GM18505 (cell line): Measurements from ENCODE around the gene C13orf42.

Experiments
- ATAC-seq: cut with Tn5 transposase; IDR thresholded peaks from one replicate; pipeline ENCODE4 v1.9.1; 2021; ENCODE audit not compliant: unreplicated experiment
- POLR2A ChIP-seq: IDR thresholded peaks from 4 replicates; pipeline ENCODE4 v1.6.1; 2011; ENCODE audit warnings: borderline replicate concordance; ENCODE audit not compliant: insufficient read depth, insufficient read length; ENCODE audit errors: extremely low read depth

C13orf42 gene

GRCh38 chr13:51064753-51065152 lies 46.3 kb downstream of the C13orf42 start:
- no peak for ATAC-seq
- no peak for TF ChIP-seq POLR2A

- no peak for ATAC-seq
- no peak for TF ChIP-seq POLR2A
Measured at GRCh38 chr13:51063909-51064308, 47.2 kb downstream of the C13orf42 start.

GRCh38 chr13:51058461-51059167 lies 52.5 kb downstream of the C13orf42 start:
- no peak for ATAC-seq
- no peak for TF ChIP-seq POLR2A

DNA sequence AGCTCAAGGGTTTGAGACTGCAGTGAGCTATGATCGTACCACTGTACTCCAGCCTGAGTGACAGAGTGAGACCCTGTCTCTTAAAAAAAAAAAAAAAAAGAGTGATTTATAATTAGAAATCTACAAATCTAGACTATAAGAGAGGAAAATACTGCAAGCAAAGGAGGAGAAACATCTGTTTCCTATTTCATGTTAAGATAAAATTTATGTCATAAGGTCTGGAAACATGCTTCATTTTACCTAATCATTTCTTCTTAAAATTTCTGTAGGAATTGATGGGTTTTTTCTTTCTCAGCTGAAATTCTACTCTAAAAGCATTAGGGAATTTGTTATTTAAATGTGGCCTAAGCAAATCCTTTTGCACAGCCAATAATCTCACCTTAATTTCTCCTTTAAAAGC lies 53.2 kb downstream of the C13orf42 start:
- no peak for TF ChIP-seq POLR2A
- no peak for ATAC-seq

GRCh38 chr13:51057001-51057400 lies 54.1 kb downstream of the C13orf42 start:
- ATAC-seq = no peak
- TF ChIP-seq POLR2A = no peak

DNA sequence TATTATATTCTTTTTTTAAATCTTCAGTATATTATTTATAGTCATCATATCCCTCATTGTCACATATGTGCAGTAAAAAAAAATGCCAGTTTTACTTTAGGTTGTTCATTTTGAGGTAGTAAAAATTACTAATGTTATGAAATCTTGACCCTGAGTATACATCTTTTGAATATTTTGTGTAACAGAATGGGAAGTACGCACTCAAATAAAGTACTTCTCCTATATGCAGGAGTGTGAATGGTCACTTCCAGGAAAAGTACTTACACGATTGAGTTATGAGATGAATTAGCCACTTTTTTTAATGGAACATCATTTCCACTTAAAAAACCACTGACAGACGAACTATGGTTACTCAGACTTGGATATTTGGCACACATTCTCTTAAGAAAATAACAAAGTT lies 58.5 kb downstream of the C13orf42 start:
- no peak for ATAC-seq

GRCh38 chr13:51050021-51050830 lies 60.8 kb downstream of the C13orf42 start:
- ATAC-seq = no peak
- no peak for TF ChIP-seq POLR2A

More for the DNA sequence above, 58.5 kb downstream of the C13orf42 start:
- TF ChIP-seq POLR2A = no peak

DNA sequence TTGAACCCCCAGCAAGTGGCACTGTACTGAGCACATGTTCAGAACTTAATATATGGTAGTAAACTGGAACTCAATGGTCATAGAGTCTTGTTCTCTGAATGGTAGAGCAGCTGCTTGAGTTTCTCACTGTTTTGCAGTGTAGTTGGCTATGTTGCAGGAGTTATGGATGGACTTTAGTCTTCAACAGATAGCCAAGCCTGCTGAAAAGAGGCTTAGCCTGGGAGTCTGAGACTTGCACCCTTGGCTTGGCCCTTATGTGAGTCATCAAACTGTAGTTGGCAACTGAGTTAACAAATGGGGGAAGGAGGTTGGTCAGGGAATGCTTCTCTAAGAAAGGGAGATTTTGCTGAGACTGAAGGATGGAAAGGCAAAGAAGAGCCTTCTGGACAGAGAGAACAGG lies 62.5 kb downstream of the C13orf42 start:
- TF ChIP-seq POLR2A = no peak
- no peak for ATAC-seq

GRCh38 chr13:51048166-51048461 lies 63.0 kb downstream of the C13orf42 start:
- TF ChIP-seq POLR2A = no peak
- ATAC-seq = no peak

DNA sequence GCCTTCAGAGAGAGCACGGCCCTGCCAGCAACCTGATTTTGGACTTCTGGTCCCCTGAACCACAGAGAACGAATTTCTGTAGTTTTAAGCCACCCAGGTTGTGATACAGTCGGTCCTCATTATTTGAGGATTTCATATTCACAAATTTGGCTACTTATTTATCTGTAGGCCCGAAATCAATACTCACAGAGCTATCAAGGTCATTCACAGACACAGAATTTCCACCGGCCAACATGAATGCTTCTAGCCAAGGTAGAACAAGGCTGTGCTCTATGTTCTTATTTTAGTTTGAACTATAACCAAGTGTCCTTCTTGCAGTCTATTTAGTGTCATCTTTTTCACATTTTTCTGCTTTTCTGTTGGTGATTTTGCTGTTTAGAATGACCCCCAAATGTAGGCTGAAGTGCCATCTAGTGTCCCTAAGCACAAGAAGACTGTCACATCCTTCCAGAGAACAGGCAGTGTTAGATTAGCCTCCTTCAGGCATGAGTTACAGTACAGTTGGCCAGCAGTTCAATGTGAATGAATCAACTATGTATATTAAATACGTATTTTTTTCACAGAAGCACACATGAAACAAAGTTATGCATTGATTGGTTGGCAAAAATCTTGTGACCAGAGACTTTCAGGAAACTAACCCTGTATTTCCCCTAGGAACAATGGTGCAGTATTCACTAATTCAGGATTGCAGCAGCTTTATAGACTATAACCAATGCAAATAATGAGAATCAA lies 63.5 kb downstream of the C13orf42 start:
- no peak for TF ChIP-seq POLR2A
- no peak for ATAC-seq

DNA sequence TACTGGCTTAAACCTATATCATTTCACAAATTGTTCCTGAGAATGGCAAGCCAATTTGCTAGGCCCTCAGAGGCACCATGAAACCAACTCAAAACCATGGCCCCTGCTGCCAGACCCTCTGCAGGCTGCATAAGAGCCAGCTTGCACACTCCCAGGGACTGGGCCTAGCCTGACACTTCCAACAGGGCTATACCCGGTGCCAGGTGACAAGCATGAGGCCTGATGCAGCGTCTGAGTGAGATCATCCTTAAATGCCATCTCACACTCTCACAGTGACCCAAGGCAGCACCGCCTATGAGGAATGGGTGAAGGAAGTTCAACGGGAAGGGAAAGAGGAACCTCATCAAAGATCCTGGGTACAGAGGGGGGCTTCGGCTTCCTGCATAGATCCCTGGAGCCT lies 65.6 kb downstream of the C13orf42 start:
- ATAC-seq = no peak
- TF ChIP-seq POLR2A = no peak

- ATAC-seq = no peak
Measured at GRCh38 chr13:51044023-51044665, 66.9 kb downstream of the C13orf42 start.

GRCh38 chr13:51043310-51043709 lies 67.8 kb downstream of the C13orf42 start:
- ATAC-seq = no peak
- TF ChIP-seq POLR2A = no peak

More at GRCh38 chr13:51044023-51044665, 66.9 kb downstream of the C13orf42 start:
- TF ChIP-seq POLR2A = no peak
